Fibroblast of villous mesenchyme (primary cell): Measurements from ENCODE around the gene EIF4G3. TPM values are rescaled to one million over a fixed set of nuclear protein-coding genes. Genes with fewer than 3 reads are reported as not detected.
A peak's percentile ranks its signal among the peaks of the same experiment; 100 is the strongest.

Experiments
- DNase-seq: peaks from one replicate; pipeline ENCODE4 v3.0.0-alpha.2; 2010; ENCODE audit warnings: low read depth
- H3K4me3 ChIP-seq: 2 replicates; pipeline ENCODE4 v1.5.1; 2011; ENCODE audit warnings: low read depth, mild to moderate bottlenecking, low read length
- CTCF ChIP-seq: IDR thresholded peaks from 2 replicates; pipeline ENCODE4 v1.5.1; 2012; ENCODE audit warnings: low read depth, mild to moderate bottlenecking, low read length; ENCODE audit not compliant: insufficient read depth
- total RNA-seq: library from RNA; depleted of rRNA; stranded (reverse); fragments of >200 nt; gene quantifications from 2 replicates; pipeline ENCODE4 v1.2.3, GENCODE V29; 2012

Gene EIF4G3
- total RNA-seq, 1 donor = 66.5 TPM

GRCh38 chr1:20993716-20994575 lies 182.8 kb downstream of the EIF4G3 start:
- no peak overlapping the region for H3K4me3 ChIP-seq
- no peak for TF ChIP-seq CTCF
- no peak for DNase-seq

- peak; percentile 87 for DNase-seq
- H3K4me3 ChIP-seq = no peak overlapping the region
- no peak for TF ChIP-seq CTCF
These were observed 184.2 kb downstream of the EIF4G3 start for GRCh38 chr1:20992322-20993056.

DNA sequence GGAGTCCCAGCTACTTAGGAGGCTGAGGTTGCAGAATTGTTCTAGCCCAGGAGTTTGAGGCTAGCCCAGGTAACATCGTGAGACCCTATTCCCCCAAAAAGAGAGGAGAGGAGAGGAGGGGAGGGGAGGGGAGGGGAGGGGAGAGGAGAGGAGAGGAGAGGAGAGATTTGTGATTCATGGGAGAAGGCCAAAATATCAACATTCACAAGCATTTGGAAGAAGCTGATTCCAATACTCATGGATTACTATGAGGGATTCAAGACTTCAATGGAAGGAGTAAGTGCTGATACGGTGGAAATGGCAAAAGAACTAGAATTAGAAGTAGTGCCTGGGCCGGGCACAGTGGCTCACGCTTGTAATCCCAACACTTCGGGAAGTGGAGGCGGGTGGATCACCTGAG lies 187.8 kb downstream of the EIF4G3 start:
- no peak overlapping the region for H3K4me3 ChIP-seq
- TF ChIP-seq CTCF = no peak
- DNase-seq = no peak

DNA sequence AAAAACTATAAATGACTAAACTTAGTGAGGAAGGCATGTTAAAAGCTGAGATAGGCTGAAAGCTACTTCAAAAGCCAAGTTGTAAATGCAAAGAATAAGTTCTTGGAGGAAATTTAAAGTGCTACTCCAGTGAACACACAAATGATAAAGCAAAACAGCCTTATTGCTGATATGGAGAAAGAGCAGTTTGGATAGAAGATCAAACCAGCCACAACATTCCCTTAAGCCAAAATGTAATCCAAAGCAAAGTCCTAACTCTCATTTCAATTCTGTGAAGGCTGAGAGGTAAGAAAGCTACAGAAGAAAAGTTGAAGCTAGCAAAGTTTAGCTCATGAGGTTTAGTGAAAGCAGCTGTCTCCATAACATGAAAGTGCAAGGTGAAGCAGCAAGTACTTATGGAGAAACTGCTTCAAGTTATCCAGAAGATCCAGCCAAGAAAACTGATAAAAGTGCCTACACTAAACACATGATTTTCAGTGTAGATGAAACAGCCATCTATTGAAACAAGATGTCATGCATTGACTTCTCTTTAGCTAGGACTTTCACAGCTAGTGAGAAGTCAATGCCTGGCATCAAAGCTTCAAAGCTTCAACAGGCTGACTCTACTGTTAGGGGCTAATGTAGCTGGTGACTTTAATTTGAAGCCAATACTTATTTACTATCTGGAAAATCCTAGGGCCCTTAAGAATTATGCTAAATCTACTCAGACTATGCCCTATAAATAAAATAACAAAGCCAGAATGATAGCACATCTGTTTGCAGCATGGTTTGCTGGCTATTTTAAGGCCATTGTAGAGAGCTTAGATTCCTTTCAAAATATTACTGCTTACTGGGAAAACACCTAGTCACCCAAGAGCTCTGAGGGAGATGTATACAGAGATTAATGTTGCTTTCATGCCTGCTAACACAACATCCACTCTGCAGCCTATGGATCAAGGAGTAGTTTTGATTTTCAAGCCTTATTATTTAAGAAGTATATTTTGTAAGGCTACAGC lies 188.6 kb downstream of the EIF4G3 start:
- H3K4me3 ChIP-seq = no peak overlapping the region
- TF ChIP-seq CTCF = no peak
- peak; percentile 40 for DNase-seq

DNA sequence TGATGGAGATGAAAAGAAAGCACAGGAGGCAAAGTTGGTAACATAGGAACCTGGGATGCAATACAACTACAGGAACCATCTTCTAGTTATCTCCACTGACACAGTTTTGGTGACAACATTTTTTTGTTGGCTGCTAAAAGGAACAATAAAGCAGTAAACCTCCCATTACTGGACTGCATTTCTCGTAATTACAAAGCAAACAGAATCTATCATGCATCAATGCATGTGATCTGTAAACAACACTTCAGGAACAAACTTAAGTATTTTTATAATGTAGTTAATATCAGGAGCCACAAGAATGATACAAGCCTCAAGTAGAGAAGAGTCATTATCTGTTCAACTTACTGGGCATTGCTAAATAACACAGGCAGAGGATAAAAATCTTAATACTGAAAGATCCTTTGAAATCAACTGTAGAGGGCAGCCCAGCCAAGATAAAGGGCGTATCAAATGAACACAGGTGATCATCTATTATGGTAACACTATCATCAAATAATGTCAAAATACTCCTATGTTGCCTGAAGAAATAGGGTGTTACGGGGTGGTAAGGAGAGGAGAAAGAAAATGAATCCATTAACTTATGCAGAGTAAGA lies 193.3 kb downstream of the EIF4G3 start:
- no peak for DNase-seq
- TF ChIP-seq CTCF = peak; percentile 12

DNA sequence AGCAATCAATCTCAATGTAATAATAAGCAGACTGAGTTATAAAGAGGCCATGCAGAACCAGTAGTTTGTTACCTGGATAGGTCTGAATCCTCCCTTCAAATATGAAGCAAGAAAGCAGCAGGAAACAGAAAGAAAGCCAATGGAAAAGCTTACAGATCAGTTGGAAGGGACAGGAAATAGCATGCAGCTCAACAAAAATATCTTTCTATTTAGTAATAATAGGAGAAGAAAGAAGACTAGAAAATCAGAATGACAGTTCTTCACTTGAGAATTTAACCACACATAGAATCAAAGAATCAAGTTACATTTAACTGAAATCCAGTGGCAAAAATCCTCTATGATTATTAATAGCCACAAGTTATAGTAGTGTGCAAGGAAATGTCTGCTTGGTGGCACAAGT lies 194.4 kb downstream of the EIF4G3 start:
- TF ChIP-seq CTCF = no peak
- no peak for DNase-seq
- no peak overlapping the region for H3K4me3 ChIP-seq

More for the DNA sequence above, 193.3 kb downstream of the EIF4G3 start:
- H3K4me3 ChIP-seq = no peak overlapping the region
